Gastroesophageal sphincter (tissue), 3 donors: ENCODE results near the gene GRIP1.

Experiments used
- EP300 ChIP-seq: sonication (generic); formaldehyde crosslinking; IDR thresholded peaks from one replicate; pipeline ENCODE4 v1.6.1; 2017; ENCODE audit warnings: antibody characterized with exemption, mild to moderate bottlenecking
- POLR2A ChIP-seq, 2 donors: fragments of 450-650 bp; IDR thresholded peaks; one replicate each; pipeline ENCODE4 v1.6.1; 2017; ENCODE audit warnings: antibody characterized with exemption in 2 of 2, mild to moderate bottlenecking in 2 of 2, moderate library complexity in 1 of 2
- POLR2AphosphoS5 ChIP-seq: sonication (generic); formaldehyde crosslinking; IDR thresholded peaks from one replicate; pipeline ENCODE4 v1.6.1; 2017; ENCODE audit warnings: antibody characterized with exemption
- TF ChIP-seq, protein P1 (sequence below), 4 experiments: fragments of 200-600 bp in 2 of 4; fragments of 450-650 bp in 2 of 4; sonication (generic) in 1 of 4; IDR thresholded peaks; one replicate each; pipeline ENCODE4 v1.5.1; 2017 to 2019; ENCODE audit warnings: antibody characterized with exemption in 4 of 4, mild to moderate bottlenecking in 2 of 4, moderate library complexity in 2 of 4

DNA sequence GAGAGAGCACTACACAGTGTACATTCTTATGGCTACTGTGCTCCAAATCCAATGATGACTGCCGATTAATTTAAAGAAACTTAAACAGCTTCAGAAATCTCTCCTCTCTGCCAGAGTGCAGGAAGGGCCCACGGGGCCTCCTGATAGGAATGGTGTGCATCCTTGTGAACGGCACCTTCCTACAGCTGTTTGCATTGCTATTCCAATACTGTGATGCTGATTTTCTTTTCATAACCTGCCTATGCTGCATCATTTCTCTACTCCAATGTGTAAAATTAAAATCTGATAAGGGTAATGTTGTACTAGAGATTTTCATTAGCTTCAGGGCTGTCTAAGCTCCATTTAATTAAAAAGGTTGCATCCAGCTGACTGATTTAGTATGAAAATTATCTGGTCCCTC, 217.5 kb downstream of the GRIP1 start:
- no peak for TF ChIP-seq POLR2A (IDR thresholded peaks at IDR 0.05)
- TF ChIP-seq, protein P1, sequence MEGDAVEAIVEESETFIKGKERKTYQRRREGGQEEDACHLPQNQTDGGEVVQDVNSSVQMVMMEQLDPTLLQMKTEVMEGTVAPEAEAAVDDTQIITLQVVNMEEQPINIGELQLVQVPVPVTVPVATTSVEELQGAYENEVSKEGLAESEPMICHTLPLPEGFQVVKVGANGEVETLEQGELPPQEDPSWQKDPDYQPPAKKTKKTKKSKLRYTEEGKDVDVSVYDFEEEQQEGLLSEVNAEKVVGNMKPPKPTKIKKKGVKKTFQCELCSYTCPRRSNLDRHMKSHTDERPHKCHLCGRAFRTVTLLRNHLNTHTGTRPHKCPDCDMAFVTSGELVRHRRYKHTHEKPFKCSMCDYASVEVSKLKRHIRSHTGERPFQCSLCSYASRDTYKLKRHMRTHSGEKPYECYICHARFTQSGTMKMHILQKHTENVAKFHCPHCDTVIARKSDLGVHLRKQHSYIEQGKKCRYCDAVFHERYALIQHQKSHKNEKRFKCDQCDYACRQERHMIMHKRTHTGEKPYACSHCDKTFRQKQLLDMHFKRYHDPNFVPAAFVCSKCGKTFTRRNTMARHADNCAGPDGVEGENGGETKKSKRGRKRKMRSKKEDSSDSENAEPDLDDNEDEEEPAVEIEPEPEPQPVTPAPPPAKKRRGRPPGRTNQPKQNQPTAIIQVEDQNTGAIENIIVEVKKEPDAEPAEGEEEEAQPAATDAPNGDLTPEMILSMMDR (IDR thresholded peaks at IDR 0.05) = no peak
- no peak for TF ChIP-seq EP300
- TF ChIP-seq POLR2AphosphoS5 = no peak
